ENCODE results near the gene GPSM1. TPM values are rescaled to one million over a fixed set of nuclear protein-coding genes. Genes with fewer than 3 reads are reported as not detected.

Gene GPSM1, protein sequence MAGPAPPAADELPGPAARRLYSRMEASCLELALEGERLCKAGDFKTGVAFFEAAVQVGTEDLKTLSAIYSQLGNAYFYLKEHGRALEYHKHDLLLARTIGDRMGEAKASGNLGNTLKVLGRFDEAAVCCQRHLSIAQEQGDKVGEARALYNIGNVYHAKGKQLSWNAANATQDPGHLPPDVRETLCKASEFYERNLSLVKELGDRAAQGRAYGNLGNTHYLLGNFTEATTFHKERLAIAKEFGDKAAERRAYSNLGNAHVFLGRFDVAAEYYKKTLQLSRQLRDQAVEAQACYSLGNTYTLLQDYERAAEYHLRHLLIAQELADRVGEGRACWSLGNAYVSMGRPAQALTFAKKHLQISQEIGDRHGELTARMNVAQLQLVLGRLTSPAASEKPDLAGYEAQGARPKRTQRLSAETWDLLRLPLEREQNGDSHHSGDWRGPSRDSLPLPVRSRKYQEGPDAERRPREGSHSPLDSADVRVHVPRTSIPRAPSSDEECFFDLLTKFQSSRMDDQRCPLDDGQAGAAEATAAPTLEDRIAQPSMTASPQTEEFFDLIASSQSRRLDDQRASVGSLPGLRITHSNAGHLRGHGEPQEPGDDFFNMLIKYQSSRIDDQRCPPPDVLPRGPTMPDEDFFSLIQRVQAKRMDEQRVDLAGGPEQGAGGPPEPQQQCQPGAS
- total RNA-seq: 10 to 100 TPM; 19.3 to 24.6 TPM

GRCh38 chr9:136327304-136327974 is at the start of gene GPSM1:
GPSM1 (plus strand) TSS chr9:136327539; CDS start chr9:136327696, 157 bp downstream.

DNA sequence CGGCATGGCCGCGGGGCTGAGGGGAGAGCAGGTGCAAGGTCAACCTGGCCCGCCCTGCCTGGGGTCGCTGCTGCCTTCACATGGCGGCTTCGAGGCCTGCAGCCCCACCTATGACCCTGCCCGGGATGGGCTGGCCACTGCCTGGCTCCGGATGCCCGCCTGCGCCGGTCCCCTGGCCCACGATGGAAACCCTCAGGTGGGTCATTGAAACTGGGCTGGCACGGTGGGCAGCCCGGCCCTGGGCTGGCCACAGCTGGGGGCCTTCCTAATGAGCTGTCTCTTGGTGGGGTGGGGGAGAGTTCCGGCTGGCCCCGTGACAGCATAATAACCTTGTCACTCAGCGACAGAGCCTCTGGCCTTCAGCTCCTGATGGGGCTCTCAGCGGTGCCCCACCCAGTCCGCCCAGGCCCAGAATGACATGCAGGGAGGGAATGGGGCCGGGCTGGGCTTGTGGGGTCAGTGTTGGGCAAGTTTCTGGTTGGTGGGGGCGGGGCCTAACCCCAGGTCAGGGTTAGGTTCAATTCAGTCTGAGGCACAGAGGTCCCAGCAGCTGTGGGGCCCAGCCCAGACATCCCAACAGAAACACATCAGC is 23.4 kb upstream of the GPSM1 start, which contains the start of gene CCDC187:
CCDC187 (minus strand) TSS at position 270 of the 592 bp plus-strand sequence; CDS start at position 6, 264 bp downstream.

GRCh38 chr9:136363106-136363948 is 36.0 kb downstream of the GPSM1 start, which contains the start of gene DNLZ:
DNLZ (minus strand) TSS chr9:136363744; CDS start chr9:136363714, 30 bp downstream.

GRCh38 chr9:136373300-136374182 is 46.2 kb downstream of the GPSM1 start, which contains the start of gene CARD9:
CARD9 (minus strand) TSS chr9:136373669; CDS start chr9:136372078, 1,591 bp downstream.

GRCh38 chr9:136400038-136400834 is 72.9 kb downstream of the GPSM1 start, which contains the start of gene SNAPC4:
SNAPC4 (minus strand) TSS chr9:136400170; CDS start chr9:136398428, 1,742 bp downstream.

Other genes with a start within 250 kb of the GPSM1 start
- 10 to 100 TPM; 21.0 to 22.7 TPM for gene NACC2, start 232.2 kb upstream of the GPSM1 start, total RNA-seq
- 10 to 100 TPM; 34.1 to 39.3 TPM for gene TMEM250, start 208.7 kb upstream of the GPSM1 start, total RNA-seq
- not detected for gene LHX3, start 122.4 kb upstream of the GPSM1 start, total RNA-seq
- 10 to 100 TPM in 1 of 2 donors, 1 to 10 TPM in 1; 9.6 to 12.3 TPM for gene QSOX2, start 81.7 kb upstream of the GPSM1 start, total RNA-seq
- not detected for gene CCDC187, start 23.4 kb upstream of the GPSM1 start, total RNA-seq
- gene DNLZ, start 36.2 kb downstream of the GPSM1 start, total RNA-seq: 1 to 10 TPM; 5.3 to 5.5 TPM
- gene CARD9, start 46.1 kb downstream of the GPSM1 start, total RNA-seq: under 1 TPM; under 0.01 to 0.33 TPM
- 10 to 100 TPM in 1 of 2 donors, 1 to 10 TPM in 1; 7.6 to 12.0 TPM for gene SNAPC4, start 72.6 kb downstream of the GPSM1 start, total RNA-seq
- gene ENTR1, start 83.1 kb downstream of the GPSM1 start, total RNA-seq: 10 to 100 TPM; 24.4 to 54.3 TPM
- 10 to 100 TPM; 41.6 to 63.9 TPM for gene PMPCA, start 83.1 kb downstream of the GPSM1 start, total RNA-seq
- 10 to 100 TPM in 1 of 2 donors, 1 to 10 TPM in 1; 8.0 to 12.7 TPM for gene INPP5E, start 112.3 kb downstream of the GPSM1 start, total RNA-seq
- gene SEC16A, start 155.5 kb downstream of the GPSM1 start, total RNA-seq: 10 to 100 TPM; 19.6 to 26.6 TPM
- gene NOTCH1, start 218.5 kb downstream of the GPSM1 start, total RNA-seq: 10 to 100 TPM in 1 of 2 donors, 1 to 10 TPM in 1; 9.6 to 23.0 TPM

All from melanocyte of skin (primary cell).